Endothelial cell of umbilical vein (primary cell): ENCODE data around the gene SCO2. TPM values are rescaled to one million over a fixed set of nuclear protein-coding genes. Genes with fewer than 3 reads are reported as not detected.

Experiments used
- BruUV-seq: library from RNA; stranded (reverse); fragments of 400-500 nt; replicated peaks from 2 replicates; lab custom pipeline; 2021; lab: Mats Ljungman, UMichigan
- CTCF ChIA-PET: fragments of 300-600, 350-600 bp; sonication (Branson Sonifier 250); formaldehyde crosslinking; loops from one replicate; lab custom pipeline; 2021; ENCODE audit warnings: antibody characterized with exemption, inconsistent platforms; lab: Charles Lee
- POLR2A ChIA-PET: fragments of 300-600, 350-600 bp; sonication (Branson Sonifier 250); formaldehyde crosslinking; loops from one replicate; lab custom pipeline; 2021; ENCODE audit warnings: antibody characterized with exemption, inconsistent platforms; lab: Charles Lee
- DNase-seq: peaks from one replicate; pipeline ENCODE4 v3.0.0-alpha.2; 2011; ENCODE audit warnings: low read depth, low spot score
- FAIRE-seq: peaks from 2 replicates; lab custom pipeline; 2011; peaks lifted over from hg19 to GRCh38; lab: Jason Lieb, UNC
- H2AFZ ChIP-seq: 2 replicates; pipeline ENCODE4 v1.6.0; 2012; ENCODE audit warnings: low read depth, low read length, control low read depth, inconsistent platforms
- H3K27ac ChIP-seq: 2 replicates; pipeline ENCODE4 v1.5.1; 2011; ENCODE audit warnings: low read depth, mild to moderate bottlenecking, control low read depth, low read length, moderate library complexity; ENCODE audit not compliant: insufficient read depth
- H3K27me3 ChIP-seq, 2 experiments: 2 replicates each; pipeline versions ENCODE4 v1.6.0 to v1.6.1; 2011; ENCODE audit warnings: low read length in 2 of 2, mixed read lengths in 1 of 2; ENCODE audit not compliant: control insufficient read depth in 2 of 2, insufficient read depth in 2 of 2
- H3K36me3 ChIP-seq, 2 experiments: 2 replicates in 1 of 2; 3 replicates in 1 of 2; pipeline ENCODE4 v1.5.1; 2011; ENCODE audit warnings: low read length in 2 of 2, mild to moderate bottlenecking in 1 of 2, moderate library complexity in 1 of 2; ENCODE audit not compliant: control insufficient read depth in 2 of 2, insufficient read depth in 2 of 2; ENCODE audit errors: extremely low read depth in 1 of 2
- H3K4me1 ChIP-seq: 3 replicates; pipeline ENCODE4 v1.5.1; 2011; ENCODE audit warnings: mild to moderate bottlenecking, low read length; ENCODE audit not compliant: control insufficient read depth, insufficient read depth; ENCODE audit errors: extremely low read depth
- H3K4me2 ChIP-seq: 2 replicates; pipeline ENCODE4 v1.6.1; 2011; ENCODE audit warnings: low read length, control low read depth, mixed read lengths; ENCODE audit not compliant: insufficient read depth
- H3K4me3 ChIP-seq, 3 experiments: fragments of 200-600 bp in 1 of 3; sonication (generic), shearing (Covaris generic) in 1 of 3; replicated peaks in 1 of 3; 2 replicates each; pipeline ENCODE4 v1.5.1; 2011 to 2016; ENCODE audit warnings: control low read depth in 3 of 3, low read length in 3 of 3, mild to moderate bottlenecking in 2 of 3, inconsistent platforms in 1 of 3, low read depth in 1 of 3, moderate library complexity in 1 of 3; ENCODE audit not compliant: insufficient read depth in 1 of 3
- H3K79me2 ChIP-seq: 2 replicates; pipeline ENCODE4 v1.6.0; 2012; ENCODE audit warnings: low read length, inconsistent platforms; ENCODE audit not compliant: control insufficient read depth, insufficient read depth
- H3K9ac ChIP-seq: replicated peaks from 2 replicates; pipeline ENCODE3; 2011; ENCODE audit warnings: low read length, control low read depth; ENCODE audit not compliant: insufficient read depth; ENCODE audit errors: extremely low read depth
- H3K9me1 ChIP-seq: replicated peaks from 3 replicates; pipeline ENCODE4 v1.6.0; 2011; ENCODE audit warnings: mild to moderate bottlenecking, low read length; ENCODE audit not compliant: control insufficient read depth, insufficient read depth; ENCODE audit errors: extremely low read depth
- H3K9me3 ChIP-seq: replicated peaks from 2 replicates; pipeline ENCODE4 v1.5.1; 2012; ENCODE audit warnings: low read length, inconsistent platforms; ENCODE audit not compliant: control insufficient read depth, insufficient read depth
- H4K20me1 ChIP-seq: replicated peaks from 2 replicates; pipeline ENCODE3; 2011; ENCODE audit warnings: mild to moderate bottlenecking, low read length; ENCODE audit not compliant: control insufficient read depth, insufficient read depth; ENCODE audit errors: extremely low read depth
- CTCF ChIP-seq, 2 donors: IDR thresholded peaks; 1 replicate in 1 of 2; 2 replicates in 1 of 2; pipeline ENCODE4 v1.5.1; 2011; ENCODE audit warnings: low read length in 2 of 2, mild to moderate bottlenecking in 2 of 2, moderate library complexity in 2 of 2, control low read depth in 1 of 2, inconsistent platforms in 1 of 2, low read depth in 1 of 2; ENCODE audit not compliant: insufficient read depth in 1 of 2; ENCODE audit errors: extremely low read depth in 1 of 2
- EZH2 ChIP-seq: IDR thresholded peaks from 2 replicates; pipeline ENCODE4 v1.6.1; 2012; ENCODE audit warnings: borderline replicate concordance, low read depth, mild to moderate bottlenecking, moderate library complexity, low read length, inconsistent platforms; ENCODE audit not compliant: severe bottlenecking
- FOS ChIP-seq: IDR thresholded peaks from 2 replicates; pipeline ENCODE4 v1.6.1; 2011; ENCODE audit warnings: mild to moderate bottlenecking, low read length, moderate library complexity, borderline replicate concordance; ENCODE audit not compliant: insufficient read depth
- GATA2 ChIP-seq: IDR thresholded peaks from 2 replicates; pipeline ENCODE4 v1.7.0; 2011; ENCODE audit warnings: low read depth, mild to moderate bottlenecking, moderate library complexity, mixed read lengths, low read length; ENCODE audit not compliant: insufficient read length, insufficient read depth
- JUN ChIP-seq: IDR thresholded peaks from 2 replicates; pipeline ENCODE4 v1.6.1; 2011; ENCODE audit warnings: borderline replicate concordance, low read depth; ENCODE audit not compliant: insufficient read length, insufficient read depth
- MAX ChIP-seq: IDR thresholded peaks from 2 replicates; pipeline ENCODE4 v1.6.1; 2011; ENCODE audit not compliant: insufficient read depth, insufficient read length
- MYC ChIP-seq: IDR thresholded peaks from one replicate; pipeline ENCODE4 v1.6.1; 2011; ENCODE audit warnings: mild to moderate bottlenecking, low read depth, low read length
- POLR2A ChIP-seq: IDR thresholded peaks from 2 replicates; pipeline ENCODE4 v1.6.1; 2012; ENCODE audit warnings: low read depth, mild to moderate bottlenecking, control low read depth, low read length
- POLR2AphosphoS5 ChIP-seq: IDR thresholded peaks from 2 replicates; pipeline ENCODE4 v1.6.1; 2012; ENCODE audit warnings: low read depth, mild to moderate bottlenecking, control low read depth, low read length, moderate library complexity; ENCODE audit not compliant: insufficient read depth
- dilution Hi-C: fragments of 300-500 bp; cut with MboI; formaldehyde crosslinking; loops from one replicate; pipeline ENCODE4 v1.15.0; 2019; ENCODE audit warnings: low sequenced_read_pairs; ENCODE audit not compliant: extremely low pct_ligation_motif_present
- intact Hi-C: fragments of 100-400 bp; cut with micrococcal nuclease; formaldehyde crosslinking; loops from one replicate; pipeline ENCODE4 v1.10.0; 2022
- polyA plus RNA-seq, 4 experiments: library from polyadenylated mRNA; depleted of rRNA in 3 of 4; stranded (reverse) in 3 of 4; unstranded in 1 of 4; fragments of >200 nt; gene quantifications; 2 replicates each; pipeline versions ENCODE4 v1.2.1 to v1.2.3, GENCODE V29; 2011 to 2012; ENCODE audit warnings: missing spikeins in 1 of 4
- total RNA-seq: library from RNA; stranded (reverse); gene quantifications from 2 replicates; pipeline ENCODE4 v1.2.3, GENCODE V29; 2021

The SCO2 gene
- total and polyA plus RNA-seq, 2 donors (not counting 3 experiments of a cell fraction or from before 2014, with no cell fraction given): 3.5 to 3.7 TPM

- H3K27me3 ChIP-seq: peaks cover 3 to 6% of the 10 kb centered on the region in 2 experiments
- H3K9ac ChIP-seq: no peak overlapping the region
- no peak for DNase-seq
- no peak overlapping the region for H2AFZ ChIP-seq
- no peaks in the 10 kb centered on the region for H3K79me2 ChIP-seq
- no peaks in the 10 kb centered on the region for H3K9me3 ChIP-seq
- FAIRE-seq: no peak
- no peak overlapping the region for H3K4me2 ChIP-seq
- no peak overlapping the region for H3K27ac ChIP-seq
- no peaks in the 10 kb centered on the region for H3K9me1 ChIP-seq
- ChIA-PET CTCF (interaction anchor here (0.9 to 1.8 kb wide), 2 partner anchors 8 to 52 kb away, joined by 4 to 5 read pairs; no protein-coding TSS in a partner anchor), POLR2A (no interaction called here)
- no peaks in the 10 kb centered on the region for H3K4me1 ChIP-seq
- H3K36me3 ChIP-seq: no peaks in the 10 kb centered on the region
- TF ChIP-seq MYC (no peak), EZH2 (no peak), POLR2A (no peak), FOS (no peak), JUN (no peak), GATA2 (no peak), MAX (no peak)
- H4K20me1 ChIP-seq: no peaks in the 10 kb centered on the region
- no peak overlapping the region for H3K4me3 ChIP-seq
- dilution Hi-C loops: no loop called here
- intact Hi-C loops: no loop called here
- no TSS peak for BruUV-seq
These were observed 43.2 kb upstream of the SCO2 start for GRCh38 chr22:50568626-50569025.

- peaks cover 5% of the 10 kb centered on the region for H3K4me1 ChIP-seq
- DNase-seq (no peak), FAIRE-seq (no peak)
- no peaks in the 10 kb centered on the region for H3K9me3 ChIP-seq
- no TSS peak for BruUV-seq
- H3K36me3 ChIP-seq: no peaks in the 10 kb centered on the region
- peaks cover 6 to 9% of the 10 kb centered on the region in 2 experiments for H3K27me3 ChIP-seq
- no peak overlapping the region for H3K27ac ChIP-seq
- POLR2A ChIA-PET: no interaction called here
- no peak for TF ChIP-seq POLR2AphosphoS5
- no peak for TF ChIP-seq MAX
- no peak for TF ChIP-seq JUN
- no peak for TF ChIP-seq EZH2
- no peak for TF ChIP-seq CTCF (IDR thresholded peaks at IDR 0.05; ENCODE audit: extremely low read depth in 1 of 2, insufficient read depth in 1 of 2, low read depth in 1 of 2, low read length in 2 of 2)
- TF ChIP-seq MYC: no peak
- no peak for TF ChIP-seq POLR2A
- no peak for TF ChIP-seq FOS
- TF ChIP-seq GATA2: no peak
- H3K4me3 ChIP-seq: no peak overlapping the region
- H3K9ac ChIP-seq: no peak overlapping the region
- dilution Hi-C loops: no loop called here
- H4K20me1 ChIP-seq: no peaks in the 10 kb centered on the region
- CTCF ChIA-PET: no interaction called here
- H3K9me1 ChIP-seq: no peaks in the 10 kb centered on the region
- H3K4me2 ChIP-seq: no peak overlapping the region
- no peak overlapping the region for H2AFZ ChIP-seq
- H3K79me2 ChIP-seq: no peaks in the 10 kb centered on the region
- intact Hi-C loops: no loop called here
These were observed 42.4 kb upstream of the SCO2 start for GRCh38 chr22:50567721-50568252.
